Loucy (cell line): ENCODE measurements around the gene CAMSAP1.

Experiments used
- H2AFZ ChIP-seq: fragments of 200-600 bp; sonication (generic); 2 replicates; pipeline ENCODE4 v1.6.0; 2016; ENCODE audit warnings: antibody characterized with exemption, mild to moderate bottlenecking, low read length, moderate library complexity
- H3F3A ChIP-seq: fragments of 200-600 bp; 2 replicates; pipeline ENCODE4 v1.6.0; 2016; ENCODE audit warnings: antibody characterized with exemption, low read depth, mild to moderate bottlenecking
- H3K27me3 ChIP-seq: fragments of 200-600 bp; sonication (generic); 2 replicates; pipeline ENCODE4 v1.6.1; 2014; ENCODE audit warnings: low read length, mild to moderate bottlenecking; ENCODE audit not compliant: insufficient read depth, poor library complexity, severe bottlenecking
- H3K36me3 ChIP-seq: fragments of 200-600 bp; sonication (generic); 2 replicates; pipeline ENCODE4 v1.6.1; 2016; ENCODE audit warnings: low read length; ENCODE audit not compliant: insufficient read depth
- H3K4me1 ChIP-seq: fragments of 200-600 bp; sonication (generic); 2 replicates; pipeline ENCODE4 v1.5.1; 2014; ENCODE audit warnings: low read length, mild to moderate bottlenecking; ENCODE audit not compliant: insufficient read depth, poor library complexity, severe bottlenecking
- H3K4me2 ChIP-seq: fragments of 200-600 bp; sonication (generic); 2 replicates; pipeline ENCODE4 v1.6.0; 2014; ENCODE audit warnings: antibody characterized with exemption, low read length, low read depth, mild to moderate bottlenecking; ENCODE audit not compliant: poor library complexity, severe bottlenecking
- H3K4me3 ChIP-seq: fragments of 200-600 bp; sonication (generic); 2 replicates; pipeline ENCODE4 v1.5.1; 2014; ENCODE audit warnings: low read length, mild to moderate bottlenecking, mixed read lengths; ENCODE audit not compliant: poor library complexity, severe bottlenecking
- H3K79me2 ChIP-seq: fragments of 200-600 bp; sonication (generic); 2 replicates; pipeline ENCODE4 v1.6.1; 2014; ENCODE audit warnings: low read length; ENCODE audit not compliant: insufficient read depth
- H3K9ac ChIP-seq: fragments of 200-600 bp; sonication (generic); 2 replicates; pipeline ENCODE4 v1.6.0; 2014; ENCODE audit warnings: mild to moderate bottlenecking, low read depth, low read length, moderate library complexity; ENCODE audit not compliant: poor library complexity, severe bottlenecking
- H3K9me2 ChIP-seq: fragments of 200-600 bp; sonication (generic); replicated peaks from 2 replicates; pipeline ENCODE4 v1.6.1; 2016; ENCODE audit warnings: low read depth, low read length, mixed read lengths
- H3K9me3 ChIP-seq: fragments of 200-600 bp; sonication (generic); 2 replicates; pipeline ENCODE4 v1.6.1; 2014; ENCODE audit warnings: mild to moderate bottlenecking, antibody characterized with exemption, low read length, low read depth; ENCODE audit not compliant: insufficient read depth
- H4K20me1 ChIP-seq: fragments of 200-600 bp; sonication (generic); 2 replicates; pipeline ENCODE4 v1.6.0; 2014; ENCODE audit warnings: antibody characterized with exemption, low read length, mild to moderate bottlenecking; ENCODE audit not compliant: insufficient read depth, poor library complexity, severe bottlenecking
- CTCF ChIP-seq: fragments of 200-600 bp; sonication (generic); conservative IDR thresholded peaks from 2 replicates; pipeline ENCODE4 v1.5.1; 2014; ENCODE audit warnings: mild to moderate bottlenecking, antibody characterized with exemption, low read length
- EZH2phosphoT487 ChIP-seq: fragments of 200-600 bp; IDR thresholded peaks from 2 replicates; pipeline ENCODE4 v1.6.1; 2018; ENCODE audit warnings: antibody characterized with exemption, mild to moderate bottlenecking, moderate library complexity, borderline replicate concordance

CAMSAP1 gene

GRCh38 chr9:135821733-135822373, 85.5 kb downstream of the CAMSAP1 start:
- no peak for TF ChIP-seq CTCF
- no peak for TF ChIP-seq EZH2phosphoT487
- Histone ChIP-seq H3K27me3 (no peaks in the 10 kb centered on the region), H3K4me2 (no peak overlapping the region), H4K20me1 (no peaks in the 10 kb centered on the region), H3K79me2 (no peaks in the 10 kb centered on the region; the same call in 1 of the 2 replicates), H3F3A (no peaks in the 10 kb centered on the region), H3K9ac (no peak overlapping the region), H3K9me2 (no peaks in the 10 kb centered on the region), H3K9me3 (no peaks in the 10 kb centered on the region), H3K4me3 (no peak overlapping the region), H2AFZ (no peak overlapping the region), H3K36me3 (peaks cover 95% of the 10 kb centered on the region), H3K4me1 (no peaks in the 10 kb centered on the region)

GRCh38 chr9:135821116-135821515, 86.2 kb downstream of the CAMSAP1 start:
- Histone ChIP-seq H3K4me3 (no peak overlapping the region), H3K4me2 (no peak overlapping the region), H3K4me1 (no peaks in the 10 kb centered on the region), H2AFZ (no peak overlapping the region), H3K79me2 (no peaks in the 10 kb centered on the region; the same call in 1 of the 2 replicates), H3K36me3 (peaks cover 96% of the 10 kb centered on the region), H3K9me3 (no peaks in the 10 kb centered on the region), H4K20me1 (no peaks in the 10 kb centered on the region), H3K27me3 (no peaks in the 10 kb centered on the region), H3K9ac (no peak overlapping the region), H3K9me2 (no peaks in the 10 kb centered on the region), H3F3A (no peaks in the 10 kb centered on the region)
- no peak for TF ChIP-seq CTCF
- TF ChIP-seq EZH2phosphoT487, result no peak

- H3K9me2 ChIP-seq, result no peaks in the 10 kb centered on the region
- no peaks in the 10 kb centered on the region for H3K9me3 ChIP-seq
- no peaks in the 10 kb centered on the region; the same call in 1 of the 2 replicates for H3K79me2 ChIP-seq
- no peaks in the 10 kb centered on the region for H3K4me1 ChIP-seq
- no peak overlapping the region for H3K4me2 ChIP-seq
- no peak overlapping the region for H3K9ac ChIP-seq
- no peaks in the 10 kb centered on the region for H3F3A ChIP-seq
- no peaks in the 10 kb centered on the region for H3K27me3 ChIP-seq
- peaks cover 96% of the 10 kb centered on the region for H3K36me3 ChIP-seq
- TF ChIP-seq EZH2phosphoT487, result no peak
- TF ChIP-seq CTCF, result no peak
- H3K4me3 ChIP-seq, result no peak overlapping the region
- no peaks in the 10 kb centered on the region for H4K20me1 ChIP-seq
- no peak overlapping the region for H2AFZ ChIP-seq
Observed at GRCh38 chr9:135820661-135821060, 86.7 kb downstream of the CAMSAP1 start.
